C4-2B (cell line): ENCODE measurements around the gene ETV6.

Experiments
- ZFX ChIP-seq: fragments of 450-650 bp; IDR thresholded peaks from 2 replicates; pipeline ENCODE4 v1.6.1; 2017
- TF ChIP-seq, protein P1 (sequence below): fragments of 450-650 bp; conservative IDR thresholded peaks from 2 replicates; pipeline ENCODE4 v1.5.1; 2017; ENCODE audit warnings: mild to moderate bottlenecking

DNA sequence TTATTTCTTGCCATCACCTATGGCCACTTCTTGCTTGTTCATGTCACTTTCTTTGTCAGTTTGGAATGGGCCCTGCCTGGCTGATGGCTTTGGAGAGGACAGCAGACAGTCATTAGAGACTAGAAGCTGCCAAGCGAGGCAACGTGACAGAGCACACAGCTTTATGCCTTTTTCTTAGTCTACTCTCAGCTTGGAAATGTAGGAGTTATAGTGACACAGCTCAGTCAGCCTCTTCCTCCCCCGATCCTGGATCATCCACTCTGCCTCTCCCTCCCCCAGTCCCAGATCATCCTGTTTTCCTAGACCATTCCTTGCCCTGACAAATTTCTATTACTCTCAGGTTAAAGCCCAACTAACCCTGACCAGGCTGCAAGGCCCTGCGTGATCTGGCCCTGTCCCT, 26.6 kb downstream of the ETV6 start:
- TF ChIP-seq, protein P1, sequence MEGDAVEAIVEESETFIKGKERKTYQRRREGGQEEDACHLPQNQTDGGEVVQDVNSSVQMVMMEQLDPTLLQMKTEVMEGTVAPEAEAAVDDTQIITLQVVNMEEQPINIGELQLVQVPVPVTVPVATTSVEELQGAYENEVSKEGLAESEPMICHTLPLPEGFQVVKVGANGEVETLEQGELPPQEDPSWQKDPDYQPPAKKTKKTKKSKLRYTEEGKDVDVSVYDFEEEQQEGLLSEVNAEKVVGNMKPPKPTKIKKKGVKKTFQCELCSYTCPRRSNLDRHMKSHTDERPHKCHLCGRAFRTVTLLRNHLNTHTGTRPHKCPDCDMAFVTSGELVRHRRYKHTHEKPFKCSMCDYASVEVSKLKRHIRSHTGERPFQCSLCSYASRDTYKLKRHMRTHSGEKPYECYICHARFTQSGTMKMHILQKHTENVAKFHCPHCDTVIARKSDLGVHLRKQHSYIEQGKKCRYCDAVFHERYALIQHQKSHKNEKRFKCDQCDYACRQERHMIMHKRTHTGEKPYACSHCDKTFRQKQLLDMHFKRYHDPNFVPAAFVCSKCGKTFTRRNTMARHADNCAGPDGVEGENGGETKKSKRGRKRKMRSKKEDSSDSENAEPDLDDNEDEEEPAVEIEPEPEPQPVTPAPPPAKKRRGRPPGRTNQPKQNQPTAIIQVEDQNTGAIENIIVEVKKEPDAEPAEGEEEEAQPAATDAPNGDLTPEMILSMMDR, result no peak
- TF ChIP-seq ZFX, result no peak
